Dedifferentiated amniotic fluid mesenchymal stem cell (primary cell): ENCODE data around the gene CYREN.
"Not testable (repeated sequence)": the region's sequence is repeated elsewhere in the genome, so short reads cannot be mapped to it uniquely, and the experiment has no call there.

Experiments used
- DNase-seq: peaks from one replicate; pipeline ENCODE4 v3.0.0-alpha.2; 2016; ENCODE audit errors: extremely low spot score

The CYREN gene

DNA sequence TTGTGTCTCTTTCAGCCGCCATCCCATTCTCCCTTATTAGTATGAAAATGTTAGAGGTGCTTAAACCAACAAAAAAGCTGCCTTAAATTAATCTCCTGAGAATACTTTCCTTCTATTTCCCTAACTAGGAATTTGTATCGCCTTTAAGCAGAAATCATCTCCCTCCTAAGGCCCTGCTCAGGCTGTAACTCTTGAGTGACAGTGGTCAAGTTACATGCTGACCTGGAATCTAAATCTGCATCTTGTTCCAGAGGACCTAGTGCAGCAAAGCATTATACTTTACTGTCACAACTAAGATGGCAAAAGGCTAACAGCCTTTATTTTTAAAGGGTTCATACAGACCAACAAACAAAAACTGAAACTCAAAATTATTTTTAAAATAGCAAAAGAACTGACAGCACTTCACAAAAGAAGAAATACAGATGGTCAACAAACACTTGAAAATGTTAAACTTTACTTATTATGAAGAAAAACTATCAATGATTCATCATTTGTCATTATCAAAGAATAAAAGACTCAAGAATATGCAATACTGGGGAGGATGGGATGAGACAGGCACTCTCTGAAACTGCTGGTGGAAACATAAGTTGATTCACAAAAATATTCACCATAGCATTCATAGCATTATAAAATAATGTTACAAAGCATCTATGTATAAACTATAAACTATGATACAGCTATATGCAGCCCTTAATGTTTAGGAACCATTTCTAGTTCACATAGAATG, 11.0 kb downstream of the CYREN start:
- no peak for DNase-seq

DNA sequence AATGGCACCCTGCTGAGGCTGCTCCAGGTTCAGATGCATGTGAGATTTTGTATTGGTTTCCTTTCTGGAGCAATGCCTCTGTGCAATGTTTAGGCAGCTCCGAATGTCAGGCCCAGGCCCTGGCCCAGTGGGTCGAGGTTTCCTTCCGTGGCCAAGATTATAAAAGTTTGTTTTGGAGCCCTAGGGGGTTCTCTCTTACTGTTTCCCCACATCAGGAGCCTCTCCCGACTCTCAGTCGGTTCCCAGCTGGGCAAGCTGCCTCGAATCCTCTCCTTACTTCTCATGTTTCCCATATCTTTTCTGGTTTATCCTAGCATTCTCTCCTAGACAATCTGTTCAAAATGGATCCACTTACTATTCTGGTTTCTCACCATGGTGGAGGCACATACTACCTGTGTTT, 11.6 kb downstream of the CYREN start:
- DNase-seq: no peak

DNA sequence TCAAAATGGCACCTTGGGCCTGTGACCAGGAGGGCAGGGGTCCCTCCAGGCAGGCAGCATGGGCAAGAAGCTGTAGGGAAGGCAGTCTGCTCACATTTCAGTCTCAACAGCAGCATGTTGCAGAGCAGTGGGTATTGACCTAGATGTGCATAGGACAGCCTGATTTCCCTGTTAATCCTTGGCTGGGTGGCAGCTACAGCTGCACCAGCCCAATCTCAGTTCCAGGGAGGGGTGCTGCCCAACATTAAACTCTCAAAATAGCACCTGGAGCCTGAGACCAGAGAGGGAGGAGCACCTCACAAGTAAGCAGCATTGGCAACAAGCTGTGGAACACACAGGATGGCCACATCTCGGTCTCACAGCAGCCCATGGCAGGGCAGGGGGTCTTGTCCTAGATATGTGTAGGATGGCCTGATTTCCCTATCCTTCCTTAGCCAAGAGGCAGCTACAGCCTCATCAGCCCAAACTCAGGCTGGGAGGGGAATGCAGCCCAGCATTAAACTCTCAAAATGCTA, 12.3 kb downstream of the CYREN start:
- DNase-seq: no peak

DNA sequence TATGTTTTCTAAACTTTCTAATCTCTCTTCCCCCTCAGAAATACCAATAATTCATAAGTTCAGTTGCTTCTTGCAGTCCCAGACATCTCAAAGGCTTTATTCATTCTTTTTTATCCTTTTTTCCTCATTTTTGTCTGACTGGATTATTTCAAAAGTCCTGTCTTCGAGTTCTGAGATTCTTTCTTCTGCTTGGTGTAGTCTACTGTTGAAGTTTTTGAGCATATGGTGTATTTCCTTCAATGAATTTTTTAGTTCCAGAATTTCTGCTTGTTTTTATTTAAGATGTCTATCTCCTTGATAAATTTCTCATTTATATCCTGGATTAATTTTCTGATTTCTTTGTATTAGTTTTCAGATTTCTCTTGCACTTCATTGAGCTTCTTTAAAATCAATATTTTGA, 14.2 kb downstream of the CYREN start:
- DNase-seq: no peak

DNA sequence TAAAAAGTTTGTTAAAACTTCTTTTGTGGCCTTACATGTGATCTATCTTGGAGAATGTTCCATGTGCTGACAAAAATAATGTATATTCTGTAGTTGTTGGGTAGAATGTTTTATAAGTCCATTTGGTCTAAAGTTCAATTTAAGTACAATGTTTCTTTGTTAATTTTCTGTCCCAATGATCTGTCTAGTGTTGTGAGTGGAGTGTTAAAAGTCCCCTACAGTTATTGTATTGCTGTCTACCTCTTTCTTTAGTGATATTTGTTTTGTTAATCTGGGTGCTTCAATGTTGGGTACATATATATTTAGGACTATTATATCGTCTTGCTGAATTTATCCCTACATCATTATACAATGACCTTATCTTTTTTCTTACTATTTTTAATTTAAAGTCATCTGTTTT, 15.8 kb downstream of the CYREN start:
- no peak for DNase-seq

DNA sequence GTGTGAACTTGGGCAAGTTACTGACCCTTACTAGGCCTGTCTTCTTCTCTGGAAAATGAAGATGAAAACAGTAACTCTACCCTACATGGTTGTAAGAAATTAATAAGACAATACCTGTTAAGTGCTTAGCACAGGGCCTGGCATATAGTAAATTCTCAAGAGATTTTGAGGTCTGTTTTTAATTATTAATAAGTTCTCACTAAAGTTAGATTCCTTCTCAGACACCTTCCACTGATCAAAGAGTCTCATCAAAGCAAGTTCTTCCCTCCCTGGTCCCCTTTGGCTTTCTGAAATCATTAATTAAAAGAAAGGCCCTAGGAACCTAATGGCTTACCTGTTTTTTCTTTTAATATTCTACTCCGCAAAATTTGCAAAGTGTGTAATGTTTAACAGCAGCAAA, 18.1 kb downstream of the CYREN start:
- DNase-seq: no peak

DNA sequence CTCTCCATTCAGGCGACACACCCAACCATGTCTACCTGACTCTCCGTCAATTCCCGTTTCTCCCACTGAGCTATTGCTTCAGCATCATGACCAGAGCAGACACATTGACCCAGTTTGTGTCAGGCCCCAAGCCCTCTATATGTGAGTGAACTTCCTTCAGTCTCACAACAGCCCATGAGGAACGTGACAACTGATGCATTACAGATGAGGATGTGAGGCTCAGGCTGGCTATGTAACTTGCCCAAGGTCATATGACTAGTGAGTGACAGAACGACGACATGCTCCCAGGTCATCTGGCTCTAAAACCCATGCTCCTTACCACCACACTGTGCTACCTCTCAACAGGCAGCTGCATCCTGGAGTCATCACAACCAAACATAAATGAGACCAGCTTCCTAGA, 19.0 kb downstream of the CYREN start:
- no peak for DNase-seq

DNA sequence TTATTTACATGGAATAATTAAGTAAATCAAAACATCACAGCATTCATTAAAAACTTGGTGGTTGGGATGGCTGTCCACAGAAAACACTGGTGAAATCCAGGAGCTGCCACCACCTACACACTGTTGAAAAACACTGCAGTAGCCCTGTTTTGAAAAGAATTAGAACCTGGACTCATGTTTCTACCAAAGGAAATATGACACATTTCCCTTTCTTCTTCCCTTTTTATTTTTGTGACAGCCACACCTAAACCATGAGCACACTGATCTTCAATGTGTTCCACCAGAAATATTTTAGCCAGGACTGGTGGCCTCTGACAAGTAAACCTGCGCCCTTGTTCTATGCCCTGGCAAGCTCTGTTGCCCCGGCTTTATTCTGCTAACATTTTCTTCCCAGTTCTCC, 19.4 kb downstream of the CYREN start:
- DNase-seq: no peak

DNA sequence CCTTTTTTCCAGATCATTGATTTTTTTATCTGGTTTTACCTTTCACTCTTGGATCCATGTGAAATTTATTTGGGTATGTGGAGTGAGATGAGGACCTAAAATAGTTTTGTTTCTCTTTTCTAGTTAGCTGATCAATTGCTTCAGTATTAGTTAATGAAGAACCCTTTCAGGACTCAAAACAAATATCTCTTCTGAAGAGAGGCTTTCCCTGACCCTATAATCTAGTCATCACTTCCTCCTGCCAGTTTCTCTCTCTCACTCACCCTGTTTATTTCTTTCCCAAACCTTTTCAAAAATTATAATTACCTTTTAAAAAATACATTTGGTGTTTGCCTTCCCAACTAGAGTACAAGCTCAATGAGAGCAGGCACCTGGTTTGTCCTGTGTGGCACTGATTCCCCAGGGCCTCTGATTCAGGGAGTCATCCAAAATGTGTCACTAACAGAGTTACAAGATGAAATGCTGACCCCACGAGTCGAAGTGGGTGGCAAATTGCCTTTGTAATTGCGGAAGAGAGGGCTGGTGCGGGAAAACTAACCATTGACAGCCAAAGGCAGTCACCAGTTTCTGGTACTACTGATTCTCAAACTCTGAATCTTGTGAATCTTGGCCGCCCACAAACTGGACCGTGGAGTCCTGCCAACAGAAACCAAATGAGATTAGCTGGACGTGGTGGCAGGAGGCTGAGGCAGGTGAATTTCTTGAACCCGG, 20.3 kb downstream of the CYREN start:
- DNase-seq: no peak

DNA sequence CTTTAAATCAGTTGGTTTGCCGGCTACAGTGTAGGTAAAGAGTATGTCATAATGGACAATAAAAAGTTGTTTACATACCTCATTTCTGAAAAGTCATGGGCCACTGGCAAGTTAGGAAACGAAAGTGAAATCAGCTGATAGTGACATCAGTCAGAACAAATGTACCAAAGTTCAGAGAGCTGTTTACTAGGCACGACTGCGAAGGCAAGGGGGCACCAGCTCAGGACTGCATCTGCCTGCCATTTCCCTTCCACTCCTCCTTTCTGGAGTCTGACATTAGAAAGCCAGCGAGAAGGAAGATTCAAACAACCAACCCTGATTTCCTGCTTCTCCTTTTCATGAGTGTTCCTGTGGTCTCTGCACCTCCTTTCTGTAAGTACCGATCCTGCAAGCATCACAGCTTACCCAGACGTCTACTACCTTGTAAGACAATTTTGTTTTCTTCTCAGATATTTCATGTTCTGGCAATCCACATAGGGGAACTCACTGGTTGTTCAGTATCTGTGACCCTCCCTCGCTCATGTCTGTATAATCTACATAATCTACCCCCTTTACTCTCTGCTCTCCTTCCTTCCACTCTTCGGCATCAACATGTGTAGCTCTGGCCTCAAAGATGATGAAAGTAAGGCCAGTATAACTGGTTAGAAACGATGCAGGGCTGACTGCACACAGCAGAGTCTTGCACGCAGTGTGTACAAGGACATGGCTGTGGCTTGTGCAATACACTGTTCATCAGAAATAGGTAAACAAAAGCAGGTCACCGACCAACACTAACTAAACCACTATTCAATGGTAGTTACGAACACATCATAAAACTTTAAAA, 22.4 kb downstream of the CYREN start, which contains the start of gene TMEM140:
TMEM140 (plus strand) TSS at position 174 of the 823 bp plus-strand sequence. CDS start 16,370 bp downstream, outside the sequence.
- no peak for DNase-seq

DNA sequence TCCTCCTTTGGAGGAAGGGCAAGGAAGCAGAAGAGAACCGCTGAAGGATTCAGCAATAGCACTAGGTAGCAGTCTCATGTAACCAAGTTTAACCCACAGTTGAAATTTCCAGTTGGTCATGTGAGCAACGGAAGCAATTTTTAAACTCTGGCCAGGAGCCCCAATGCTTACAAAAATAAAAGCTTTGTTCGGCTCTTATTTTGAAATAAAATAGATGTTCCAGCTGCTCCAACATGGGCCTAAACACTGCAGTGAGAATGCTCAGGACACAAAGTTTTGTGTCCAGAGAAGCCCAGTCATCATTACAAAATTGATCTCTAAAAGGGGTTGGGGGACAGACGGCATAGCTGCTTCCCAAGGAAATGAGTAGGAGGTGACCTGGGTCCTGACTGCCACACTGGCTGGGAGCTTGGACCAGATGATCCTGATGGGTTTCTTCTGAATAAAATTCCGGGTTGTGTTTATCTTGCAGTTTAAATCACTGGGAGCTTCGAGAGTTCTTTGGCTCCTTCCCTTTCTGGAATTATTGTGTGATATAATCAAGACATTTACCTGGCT, 23.1 kb downstream of the CYREN start:
- no peak for DNase-seq

DNA sequence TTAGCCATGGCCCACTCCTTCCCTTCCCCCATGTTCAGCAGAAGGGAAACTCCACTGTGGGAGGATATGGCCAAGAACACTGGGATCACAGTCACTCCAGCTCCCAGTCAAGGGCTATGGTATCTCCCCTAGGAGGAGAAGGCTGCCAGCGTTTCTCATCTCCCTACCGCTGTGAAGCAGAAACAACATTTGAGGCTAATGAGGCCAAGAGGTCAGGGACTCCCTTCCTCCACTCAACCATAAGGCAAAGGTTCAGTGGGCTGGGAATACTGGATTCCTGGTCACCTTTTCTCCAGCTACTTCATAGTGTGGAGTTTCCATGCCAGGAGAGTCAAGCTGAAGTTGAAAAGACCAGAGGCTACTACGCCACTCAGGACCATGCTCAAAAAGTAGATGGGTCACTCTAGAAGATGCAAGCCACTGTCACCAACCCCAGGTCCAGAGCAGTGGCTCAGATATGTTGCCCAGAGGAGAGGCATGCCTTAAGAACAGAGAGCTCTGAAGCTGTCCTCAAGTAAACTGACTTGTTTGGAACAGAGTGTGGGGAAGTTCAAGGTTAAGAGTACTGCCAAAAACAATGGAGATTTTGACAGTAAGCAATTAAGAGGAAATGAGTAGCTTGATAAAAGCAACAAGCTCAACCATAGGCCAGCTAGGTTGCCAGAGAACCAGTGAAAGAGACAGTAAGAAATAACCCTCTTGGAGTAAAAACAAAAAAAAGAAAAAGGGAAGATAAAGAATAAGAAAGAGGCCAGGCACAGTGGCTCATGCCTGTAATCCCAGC, 26.4 kb downstream of the CYREN start:
- no peak for DNase-seq

DNA sequence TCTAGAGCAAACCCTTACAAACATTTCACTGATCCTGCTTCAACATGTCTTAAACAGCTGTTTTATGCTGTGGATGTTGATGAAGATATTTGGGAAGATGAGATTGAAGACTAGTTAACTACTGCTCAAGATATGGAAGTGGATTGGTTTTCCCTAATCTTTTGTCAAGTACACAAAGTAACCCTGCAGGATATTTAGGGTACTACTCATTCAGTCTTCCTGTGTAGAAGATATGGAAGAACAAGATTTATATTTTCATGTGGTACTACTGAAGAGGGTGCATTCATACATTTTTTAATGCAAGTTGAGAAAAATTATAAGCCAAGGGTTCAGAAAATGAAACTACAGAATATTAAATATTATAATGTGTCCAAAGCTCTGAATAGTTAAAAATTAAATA, 40.9 kb downstream of the CYREN start:
- no peak for DNase-seq

DNA sequence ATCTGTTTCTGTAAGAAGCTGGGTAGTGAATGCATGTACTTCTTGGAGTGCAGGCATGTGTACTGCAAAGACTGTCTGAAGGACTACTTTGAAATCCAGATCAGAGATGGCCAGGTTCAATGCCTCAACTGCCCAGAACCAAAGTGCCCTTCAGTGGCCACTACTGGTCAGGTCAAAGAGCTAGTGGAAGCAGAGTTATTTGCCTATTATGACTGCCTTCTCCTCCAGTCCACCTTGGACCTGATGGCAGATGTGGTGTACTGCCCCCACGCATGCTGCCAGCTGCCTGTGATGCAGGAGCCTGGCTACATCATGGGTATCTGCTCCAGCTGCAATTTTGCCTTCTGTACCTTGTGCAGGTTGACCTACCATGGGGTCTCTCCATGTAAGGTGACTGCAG, 41.6 kb downstream of the CYREN start:
- no peak for DNase-seq

DNA sequence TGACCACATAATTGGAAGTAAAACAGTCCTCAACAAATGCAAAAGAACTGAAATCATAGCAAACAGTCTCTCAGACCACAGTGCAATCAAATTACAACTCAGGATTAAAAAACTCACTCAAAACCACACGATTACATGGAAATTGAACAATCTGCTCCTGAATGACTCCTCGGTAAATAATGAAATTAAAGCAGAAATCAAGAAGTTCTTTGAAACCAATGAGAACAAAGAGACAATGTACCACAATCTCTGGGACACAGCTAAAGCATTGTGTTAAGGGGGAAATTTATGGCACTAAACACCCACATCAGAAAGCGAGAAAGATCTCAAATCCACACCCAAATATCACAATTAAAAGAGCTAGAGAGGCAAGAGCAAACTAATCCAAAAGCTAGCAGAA, 45.9 kb downstream of the CYREN start:
- DNase-seq: not testable (repeated sequence)

DNA sequence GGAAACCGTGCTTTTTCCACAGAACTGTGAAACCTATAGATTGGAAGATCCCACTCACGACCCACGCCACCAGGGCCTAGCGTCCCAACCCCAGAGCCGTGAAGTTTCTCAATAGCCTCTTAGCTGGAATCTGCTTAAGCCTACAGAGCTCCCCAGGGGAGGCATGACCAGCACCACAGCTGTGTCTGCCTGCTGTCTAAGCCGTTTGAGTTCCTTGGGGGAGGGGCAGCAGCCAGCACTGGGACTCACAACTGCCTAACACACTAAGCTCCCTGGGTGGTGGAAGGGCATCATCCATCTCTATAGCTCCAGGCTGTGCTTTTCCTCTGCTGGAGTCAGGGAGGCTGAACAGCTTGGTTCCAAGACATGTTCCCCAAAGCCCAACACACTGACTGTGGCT, 48.6 kb downstream of the CYREN start:
- DNase-seq: no peak

DNA sequence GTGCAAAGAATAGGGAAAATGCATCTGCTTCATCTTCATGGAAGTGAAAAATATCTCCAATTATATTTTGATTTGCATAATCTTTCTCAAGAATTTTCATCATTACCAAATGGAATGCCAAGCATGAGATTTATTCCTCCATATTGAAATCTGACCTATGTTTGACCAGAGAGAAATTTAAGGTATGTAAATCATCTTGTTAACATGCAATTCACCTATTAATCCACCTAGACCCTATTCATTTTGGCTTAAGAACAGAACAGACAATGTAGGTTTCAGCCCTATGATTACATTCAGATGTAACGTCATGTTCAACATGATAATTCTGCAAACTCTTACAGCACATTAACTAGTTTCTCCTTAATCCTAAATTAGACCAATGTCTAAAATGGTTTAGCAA, 53.4 kb downstream of the CYREN start:
- no peak for DNase-seq
